Neural progenitor cell (in vitro differentiated cells): ENCODE results near the gene AGTRAP. TPM values are rescaled to one million over a fixed set of nuclear protein-coding genes. Genes with fewer than 3 reads are reported as not detected.
A peak's percentile ranks its signal among the peaks of the same experiment; 100 is the strongest.

ENCODE experiments used
- DNase-seq: peaks from one replicate; pipeline ENCODE4 v3.0.0-alpha.2; 2016; ENCODE audit warnings: low spot score
- H2AFZ ChIP-seq: fragments of 200-600 bp; sonication (generic); replicated peaks from 2 replicates; pipeline ENCODE4 v1.6.1; 2016; ENCODE audit warnings: antibody characterized with exemption
- H3F3A ChIP-seq: fragments of 200-600 bp; sonication (generic); 2 replicates; pipeline ENCODE4 v1.6.1; 2016; ENCODE audit warnings: antibody characterized with exemption, low read depth
- H3K27ac ChIP-seq: fragments of 200-600 bp; sonication (generic); 2 replicates; pipeline ENCODE4 v1.5.1; 2016; ENCODE audit warnings: mild to moderate bottlenecking
- H3K27me3 ChIP-seq: fragments of 200-600 bp; sonication (generic); 2 replicates; pipeline ENCODE4 v1.6.1; 2016; ENCODE audit warnings: mild to moderate bottlenecking, moderate library complexity
- H3K36me3 ChIP-seq: fragments of 200-600 bp; sonication (generic); 2 replicates; pipeline ENCODE4 v1.5.1; 2016
- H3K4me1 ChIP-seq: fragments of 200-600 bp; sonication (generic); 2 replicates; pipeline ENCODE4 v1.6.1; 2016; ENCODE audit warnings: mixed run types
- H3K4me2 ChIP-seq: fragments of 200-600 bp; sonication (generic); 2 replicates; pipeline ENCODE4 v1.6.1; 2016
- H3K4me3 ChIP-seq: fragments of 200-600 bp; sonication (generic); 2 replicates; pipeline ENCODE4 v1.5.1; 2016
- H3K79me2 ChIP-seq: fragments of 200-600 bp; sonication (generic); 2 replicates; pipeline ENCODE4 v1.6.1; 2016; ENCODE audit warnings: low read depth
- H3K9ac ChIP-seq: fragments of 200-600 bp; sonication (generic); 2 replicates; pipeline ENCODE4 v1.6.1; 2016
- H3K9me3 ChIP-seq: fragments of 200-600 bp; sonication (generic); 2 replicates; pipeline ENCODE4 v1.5.1; 2016; ENCODE audit warnings: low read depth
- H4K20me1 ChIP-seq: fragments of 200-600 bp; sonication (generic); 2 replicates; pipeline ENCODE4 v1.6.1; 2016; ENCODE audit warnings: low read depth
- H3K27ac Mint-ChIP-seq: 3 replicates; pipeline ENCODE4 v1.8.0; 2021; ENCODE audit warnings: mixed read lengths
- H3K27me3 Mint-ChIP-seq: 2 replicates; pipeline ENCODE4 v1.8.0; 2022; ENCODE audit warnings: low read depth, mild to moderate bottlenecking, inconsistent platforms, moderate library complexity, mixed read lengths; ENCODE audit not compliant: insufficient read depth
- H3K36me3 Mint-ChIP-seq: 3 replicates; pipeline ENCODE4 v1.8.0; 2021; ENCODE audit warnings: mixed read lengths
- H3K4me1 Mint-ChIP-seq: 3 replicates; pipeline ENCODE4 v1.8.0; 2021; ENCODE audit warnings: mixed read lengths
- H3K4me3 Mint-ChIP-seq: 3 replicates; pipeline ENCODE4 v1.8.0; 2021; ENCODE audit warnings: mild to moderate bottlenecking, moderate library complexity, mixed read lengths
- H3K9me3 Mint-ChIP-seq: 3 replicates; pipeline ENCODE4 v1.8.0; 2020; ENCODE audit warnings: mixed read lengths
- EZH2 ChIP-seq: fragments of 200-600 bp; sonication (generic); IDR thresholded peaks from 2 replicates; pipeline ENCODE4 v1.6.1; 2017; ENCODE audit warnings: antibody characterized with exemption, mild to moderate bottlenecking, moderate library complexity
- EZH2phosphoT487 ChIP-seq: fragments of 200-600 bp; sonication (generic); IDR thresholded peaks from 2 replicates; pipeline ENCODE4 v1.6.1; 2017; ENCODE audit warnings: antibody characterized with exemption
- total RNA-seq: library from RNA; depleted of rRNA; stranded (reverse); fragments of >200 nt; gene quantifications from 2 replicates; pipeline ENCODE4 v1.2.3, GENCODE V29; 2015; ENCODE audit warnings: low replicate concordance
- TF ChIP-seq, protein P1 (sequence below): fragments of 200-600 bp; sonication (generic); IDR thresholded peaks from 2 replicates; pipeline ENCODE4 v1.5.1; 2017; ENCODE audit warnings: antibody characterized with exemption, mild to moderate bottlenecking

Gene AGTRAP
- total RNA-seq, 1 donor from 2014 or later, result 12.4 TPM

DNA sequence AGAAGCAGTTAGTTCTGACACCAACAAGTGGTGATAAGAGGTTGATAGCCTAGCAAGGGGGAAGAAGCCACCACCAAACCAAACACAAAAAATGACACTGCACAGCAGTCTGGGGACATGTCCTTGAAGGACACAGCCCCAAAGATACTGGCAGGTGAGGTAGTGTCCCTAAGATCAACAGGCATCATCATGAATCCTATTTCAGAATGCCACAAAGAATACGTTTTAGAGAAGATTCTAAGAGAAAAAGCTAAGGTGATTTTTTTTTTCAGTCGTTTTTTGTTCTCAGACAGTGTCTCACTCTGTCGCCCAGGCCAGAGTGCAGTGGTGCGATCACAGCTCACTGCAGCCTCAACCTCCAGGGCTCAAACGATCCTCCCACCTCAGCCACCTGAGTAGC lies 50.2 kb downstream of the AGTRAP start:
- no peak for TF ChIP-seq EZH2
- H3K27me3 Mint-ChIP-seq, result peaks cover 4% of the 10 kb centered on the region
- Histone ChIP-seq H3K9me3 (no peaks in the 10 kb centered on the region), H3K4me3 (no peak overlapping the region), H3K27me3 (no peaks in the 10 kb centered on the region), H3F3A (peaks cover 13% of the 10 kb centered on the region), H3K4me2 (no peak overlapping the region), H3K27ac (no peak overlapping the region), H3K36me3 (no peaks in the 10 kb centered on the region), H3K4me1 (peaks cover 15% of the 10 kb centered on the region), H2AFZ (no peak overlapping the region), H4K20me1 (no peaks in the 10 kb centered on the region), H3K79me2 (no peaks in the 10 kb centered on the region), H3K9ac (no peak overlapping the region)
- no peak overlapping the region for H3K4me3 Mint-ChIP-seq
- no peaks in the 10 kb centered on the region for H3K9me3 Mint-ChIP-seq
- H3K4me1 Mint-ChIP-seq, result peaks cover 10% of the 10 kb centered on the region
- no peak for DNase-seq
- peaks cover 3% of the 10 kb centered on the region for H3K36me3 Mint-ChIP-seq
- no peak overlapping the region for H3K27ac Mint-ChIP-seq

DNA sequence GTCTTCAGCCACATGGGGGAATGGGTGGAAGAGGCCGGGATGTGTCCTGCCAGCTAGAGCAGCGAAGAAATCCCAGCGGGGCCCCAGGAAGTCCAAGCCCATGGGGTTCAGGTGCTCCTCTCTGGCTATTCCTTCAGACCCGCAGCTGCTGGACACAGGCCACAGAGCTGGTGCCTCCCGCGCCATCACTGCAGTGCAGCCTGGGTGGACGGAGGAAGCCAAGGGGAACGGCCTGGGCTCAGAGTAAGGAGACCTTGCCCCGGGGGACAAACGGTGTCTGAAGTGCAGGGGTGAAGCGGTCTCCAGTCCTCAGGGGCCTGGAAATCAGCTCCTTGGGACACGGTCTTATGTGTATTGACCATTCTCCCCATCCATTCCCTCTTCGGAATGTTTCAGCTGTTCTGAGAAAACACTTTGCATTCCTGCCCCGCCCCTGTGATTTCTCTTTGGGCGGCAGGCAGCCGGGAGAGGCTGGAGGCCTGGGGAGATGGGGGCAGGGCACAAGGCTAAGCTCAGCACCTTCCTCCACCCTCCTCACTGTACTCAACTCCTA lies 51.4 kb downstream of the AGTRAP start:
- TF ChIP-seq, protein P1, sequence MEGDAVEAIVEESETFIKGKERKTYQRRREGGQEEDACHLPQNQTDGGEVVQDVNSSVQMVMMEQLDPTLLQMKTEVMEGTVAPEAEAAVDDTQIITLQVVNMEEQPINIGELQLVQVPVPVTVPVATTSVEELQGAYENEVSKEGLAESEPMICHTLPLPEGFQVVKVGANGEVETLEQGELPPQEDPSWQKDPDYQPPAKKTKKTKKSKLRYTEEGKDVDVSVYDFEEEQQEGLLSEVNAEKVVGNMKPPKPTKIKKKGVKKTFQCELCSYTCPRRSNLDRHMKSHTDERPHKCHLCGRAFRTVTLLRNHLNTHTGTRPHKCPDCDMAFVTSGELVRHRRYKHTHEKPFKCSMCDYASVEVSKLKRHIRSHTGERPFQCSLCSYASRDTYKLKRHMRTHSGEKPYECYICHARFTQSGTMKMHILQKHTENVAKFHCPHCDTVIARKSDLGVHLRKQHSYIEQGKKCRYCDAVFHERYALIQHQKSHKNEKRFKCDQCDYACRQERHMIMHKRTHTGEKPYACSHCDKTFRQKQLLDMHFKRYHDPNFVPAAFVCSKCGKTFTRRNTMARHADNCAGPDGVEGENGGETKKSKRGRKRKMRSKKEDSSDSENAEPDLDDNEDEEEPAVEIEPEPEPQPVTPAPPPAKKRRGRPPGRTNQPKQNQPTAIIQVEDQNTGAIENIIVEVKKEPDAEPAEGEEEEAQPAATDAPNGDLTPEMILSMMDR, result no peak
- TF ChIP-seq EZH2phosphoT487 (no peak), EZH2 (no peak)
- Mint-ChIP-seq H3K4me3 (no peak overlapping the region), H3K9me3 (no peaks in the 10 kb centered on the region), H3K4me1 (peaks cover 10% of the 10 kb centered on the region), H3K36me3 (peaks cover 6% of the 10 kb centered on the region), H3K27me3 (peaks cover 3% of the 10 kb centered on the region), H3K27ac (no peak overlapping the region)
- Histone ChIP-seq H3K4me2 (peak overlapping the region; percentile 58), H3K4me1 (peaks cover 15% of the 10 kb centered on the region), H2AFZ (no peak overlapping the region), H3K9ac (no peak overlapping the region), H3K36me3 (no peaks in the 10 kb centered on the region), H3K27ac (no peak overlapping the region), H4K20me1 (no peaks in the 10 kb centered on the region), H3K9me3 (no peaks in the 10 kb centered on the region), H3K79me2 (no peaks in the 10 kb centered on the region), H3F3A (peaks cover 13% of the 10 kb centered on the region), H3K27me3 (no peaks in the 10 kb centered on the region), H3K4me3 (no peak overlapping the region)
- DNase-seq, result peak; percentile 61

DNA sequence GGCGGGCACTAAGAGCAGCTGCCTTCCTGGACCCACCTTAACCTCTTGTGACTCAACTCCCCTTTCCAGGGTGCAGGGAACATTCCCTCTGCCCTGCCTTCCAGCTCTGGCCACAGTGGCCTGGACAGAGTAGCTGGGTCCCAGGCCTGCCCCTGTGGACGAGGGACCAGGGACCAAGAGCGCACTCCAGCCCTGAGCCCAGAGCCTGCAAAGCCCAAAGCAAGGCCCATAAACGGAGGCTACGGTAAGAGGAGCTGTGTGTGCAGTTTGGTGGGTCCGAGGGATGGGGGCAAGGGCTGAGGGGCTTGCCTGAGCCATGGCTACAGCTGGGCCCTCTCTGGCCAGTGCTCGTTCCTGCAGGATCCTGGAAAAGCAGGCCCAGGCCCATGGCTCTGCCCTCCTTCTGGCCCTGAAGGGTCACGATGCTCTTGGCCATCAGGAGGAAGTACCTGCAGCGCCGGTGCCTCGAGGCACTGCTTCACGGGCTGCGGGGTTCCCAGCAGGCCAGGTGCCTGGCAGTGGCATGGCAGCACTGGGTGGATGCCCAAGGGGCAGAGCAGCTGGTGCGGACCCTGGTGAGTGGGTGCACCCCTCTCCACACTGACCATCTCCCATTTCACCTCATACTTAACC lies 52.0 kb downstream of the AGTRAP start:
- H3K79me2 ChIP-seq, result no peaks in the 10 kb centered on the region
- no peak overlapping the region for H3K27ac Mint-ChIP-seq
- H3K4me3 Mint-ChIP-seq, result peak overlapping the region; percentile 35
- TF ChIP-seq EZH2, result no peak
- TF ChIP-seq, protein P1, result no peak
- TF ChIP-seq EZH2phosphoT487, result no peak
- peak; percentile 1 for DNase-seq
- no peaks in the 10 kb centered on the region for H3K9me3 ChIP-seq
- peaks cover 13% of the 10 kb centered on the region for H3F3A ChIP-seq
- peaks cover 15% of the 10 kb centered on the region for H3K4me1 ChIP-seq
- no peaks in the 10 kb centered on the region for H3K27me3 ChIP-seq
- H2AFZ ChIP-seq, result no peak overlapping the region
- no peak overlapping the region for H3K9ac ChIP-seq
- peak overlapping the region; percentile 58 for H3K4me2 ChIP-seq
- H3K27ac ChIP-seq, result no peak overlapping the region
- no peaks in the 10 kb centered on the region for H4K20me1 ChIP-seq
- H3K36me3 ChIP-seq, result no peaks in the 10 kb centered on the region
- H3K36me3 Mint-ChIP-seq, result peaks cover 6% of the 10 kb centered on the region
- H3K27me3 Mint-ChIP-seq, result peaks cover 3% of the 10 kb centered on the region
- peaks cover 10% of the 10 kb centered on the region for H3K4me1 Mint-ChIP-seq
- H3K9me3 Mint-ChIP-seq, result no peaks in the 10 kb centered on the region
- H3K4me3 ChIP-seq, result no peak overlapping the region

DNA sequence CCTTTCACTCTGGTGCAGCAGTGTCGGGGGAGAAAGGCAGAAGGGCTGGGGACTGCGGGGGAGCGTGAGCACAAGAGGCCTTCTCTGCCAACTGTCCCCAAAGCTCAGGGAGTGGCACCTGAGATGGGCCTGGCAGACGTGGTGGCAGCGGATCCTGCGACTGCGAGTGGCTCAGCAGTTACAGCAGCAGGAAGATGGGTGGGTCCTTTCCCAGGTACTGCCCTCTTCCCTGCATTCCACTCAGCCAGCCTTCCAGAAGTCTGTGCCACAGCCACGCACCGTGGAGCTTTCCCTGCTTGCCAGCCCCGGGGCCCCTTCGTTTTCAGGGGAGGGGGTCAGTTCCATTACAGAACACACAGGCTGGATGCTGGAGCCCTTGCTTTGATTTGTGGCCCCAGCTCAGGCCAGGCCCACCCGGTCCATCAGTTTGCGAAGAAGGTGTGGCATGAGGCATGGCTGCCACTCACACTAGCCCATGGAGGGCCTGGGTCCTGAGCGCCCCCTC lies 52.7 kb downstream of the AGTRAP start:
- H3K9me3 ChIP-seq, result no peaks in the 10 kb centered on the region
- H3K36me3 Mint-ChIP-seq, result peaks cover 6% of the 10 kb centered on the region
- H3K27me3 ChIP-seq, result no peaks in the 10 kb centered on the region
- no peaks in the 10 kb centered on the region for H4K20me1 ChIP-seq
- H3K4me1 Mint-ChIP-seq, result peaks cover 8% of the 10 kb centered on the region
- no peaks in the 10 kb centered on the region for H3K79me2 ChIP-seq
- H3K4me3 ChIP-seq, result no peak overlapping the region
- H3K9me3 Mint-ChIP-seq, result no peaks in the 10 kb centered on the region
- H3K27ac ChIP-seq, result no peak overlapping the region
- H3K9ac ChIP-seq, result no peak overlapping the region
- peak; percentile 1 for DNase-seq
- no peak overlapping the region for H2AFZ ChIP-seq
- peaks cover 15% of the 10 kb centered on the region for H3K4me1 ChIP-seq
- TF ChIP-seq EZH2phosphoT487 (no peak), EZH2 (no peak)
- TF ChIP-seq, protein P1, result no peak
- H3F3A ChIP-seq, result peaks cover 13% of the 10 kb centered on the region
- H3K36me3 ChIP-seq, result no peaks in the 10 kb centered on the region
- H3K27me3 Mint-ChIP-seq, result peaks cover under 1% of the 10 kb centered on the region
- peak overlapping the region; percentile 35 for H3K4me3 Mint-ChIP-seq
- no peak overlapping the region for H3K27ac Mint-ChIP-seq
- no peak overlapping the region for H3K4me2 ChIP-seq
